Measurements from ENCODE around the gene PLCZ1. TPM values are rescaled to one million over a fixed set of nuclear protein-coding genes. Genes with fewer than 3 reads are reported as not detected.

The PLCZ1 gene
- total and polyA plus RNA-seq, 9 of the 15 experiments (the other 6 are each of a cell fraction or from before 2014, with no cell fraction given): not detected

DNA sequence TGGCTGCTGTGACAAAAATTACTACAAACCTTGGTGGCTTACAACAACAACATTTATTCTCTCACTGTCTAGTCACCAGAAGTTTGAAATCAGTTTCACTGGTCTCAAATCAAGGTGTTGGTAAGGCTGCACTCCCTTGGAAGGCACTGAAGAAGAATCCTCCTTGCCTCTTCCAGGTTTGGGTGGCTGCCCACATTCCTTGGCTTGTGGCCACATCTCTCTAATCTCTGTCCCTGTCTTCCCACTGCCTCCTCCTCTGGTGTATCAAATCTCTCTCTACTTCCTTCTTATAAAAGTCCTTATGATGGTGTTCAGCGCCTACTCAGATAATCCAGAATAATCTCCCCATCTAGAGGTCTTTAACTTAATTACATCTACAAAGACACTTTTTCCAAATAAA is 31.0 kb downstream of the PLCZ1 start:
- TF ChIP-seq XRCC4 (IDR thresholded peaks at IDR 0.05; ENCODE audit: extremely low read depth, insufficient read depth, insufficient read length) (no peak), RBM25 (IDR thresholded peaks at IDR 0.05; ENCODE audit: low read depth, low read length, severe bottlenecking) (peak; percentile 71)
- no peaks in the 10 kb centered on the region for H3K27me3 ChIP-seq (ENCODE audit: control insufficient read depth in 2 of 2, insufficient read depth in 2 of 2, low read length in 2 of 2)
- FAIRE-seq: no peak
- no peaks in the 10 kb centered on the region for H4K20me1 ChIP-seq (replicated peaks; ENCODE audit: control insufficient read depth, insufficient read depth, low read length)
- H3K9me1 ChIP-seq (ENCODE audit: control insufficient read depth, insufficient read depth, low read length): no peaks in the 10 kb centered on the region
- H3K4me1 ChIP-seq (replicated peaks in 1 of 2; ENCODE audit: control insufficient read depth in 2 of 2, insufficient read depth in 2 of 2, low read length in 2 of 2): no peaks in the 10 kb centered on the region
- no peak for ATAC-seq
- in situ Hi-C loops (cut with MboI) (no loop called here), intact Hi-C loops (cut with micrococcal nuclease) (no loop called here)
- no peaks in the 10 kb centered on the region for H3K36me3 ChIP-seq (ENCODE audit: control insufficient read depth, insufficient read depth, low read length)
- H3K27ac ChIP-seq (ENCODE audit: extremely low read depth, low read depth, low read length): no peak overlapping the region
- H2AFZ ChIP-seq (ENCODE audit: low read depth, low read length): no peak overlapping the region
- no peak overlapping the region for H3K4me2 ChIP-seq (ENCODE audit: insufficient read depth, low read length)
- no peak overlapping the region for H3K4me3 ChIP-seq
- ChIA-PET CTCF (ENCODE audit: low intra/inter-chr PET ratio) (no interaction called here), POLR2A (no interaction called here)
- WGBS (ENCODE audit: insufficient coverage, low coverage, missing lambda C conversion rate): 43% methylated on average over 1 of the region's 1 CpG
- H3K9ac ChIP-seq (ENCODE audit: insufficient read depth in 1 of 2, low read depth in 2 of 2, low read length in 2 of 2): no peak overlapping the region
- no peaks in the 10 kb centered on the region for H3K79me2 ChIP-seq (ENCODE audit: control insufficient read depth, insufficient read depth, low read length)
- no peaks in the 10 kb centered on the region; the same call in none of the 2 replicates for H3K9me3 ChIP-seq (replicated peaks; ENCODE audit: control insufficient read depth, insufficient read depth, low read depth, low read length)
- no peak for DNase-seq (ENCODE audit: extremely low read depth in 1 of 4, low spot score in 3 of 4)
- BruUV-seq (replicated peaks): no TSS peak

GRCh38 chr12:18703911-18704310 is 33.9 kb downstream of the PLCZ1 start:
- Histone ChIP-seq H3K4me1 (replicated peaks in 1 of 2; ENCODE audit: control insufficient read depth in 2 of 2, insufficient read depth in 2 of 2, low read length in 2 of 2) (no peaks in the 10 kb centered on the region), H3K4me3 (no peak overlapping the region), H3K9me3 (replicated peaks; ENCODE audit: control insufficient read depth, insufficient read depth, low read depth, low read length) (no peaks in the 10 kb centered on the region; the same call in none of the 2 replicates), H3K79me2 (ENCODE audit: control insufficient read depth, insufficient read depth, low read length) (no peaks in the 10 kb centered on the region), H3K27me3 (ENCODE audit: control insufficient read depth in 2 of 2, insufficient read depth in 2 of 2, low read length in 2 of 2) (no peaks in the 10 kb centered on the region), H2AFZ (ENCODE audit: low read depth, low read length) (no peak overlapping the region), H3K9ac (ENCODE audit: insufficient read depth in 1 of 2, low read depth in 2 of 2, low read length in 2 of 2) (no peak overlapping the region), H3K36me3 (ENCODE audit: control insufficient read depth, insufficient read depth, low read length) (no peaks in the 10 kb centered on the region), H3K27ac (ENCODE audit: extremely low read depth, low read depth, low read length) (no peak overlapping the region), H3K4me2 (ENCODE audit: insufficient read depth, low read length) (no peak overlapping the region), H4K20me1 (replicated peaks; ENCODE audit: control insufficient read depth, insufficient read depth, low read length) (no peaks in the 10 kb centered on the region), H3K9me1 (ENCODE audit: control insufficient read depth, insufficient read depth, low read length) (no peaks in the 10 kb centered on the region)
- ChIA-PET CTCF (ENCODE audit: low intra/inter-chr PET ratio) (no interaction called here), POLR2A (no interaction called here)
- in situ Hi-C loops (cut with MboI): no loop called here
- DNase-seq (ENCODE audit: extremely low read depth in 1 of 4, low spot score in 3 of 4) (no peak), FAIRE-seq (no peak), ATAC-seq (no peak)
- 13% methylated on average over 2 of the region's 2 CpGs for WGBS (ENCODE audit: insufficient coverage, low coverage, missing lambda C conversion rate)
- BruUV-seq (replicated peaks): no TSS peak
- TF ChIP-seq ERF (CRISPR knock-in tag; IDR thresholded peaks at IDR 0.05): no peak
- TF ChIP-seq DNMT1 (IDR thresholded peaks at IDR 0.05): no peak
- no peak for TF ChIP-seq PRPF4 (IDR thresholded peaks at IDR 0.05; ENCODE audit: insufficient read depth, low read depth, low read length, poor library complexity, severe bottlenecking)
- intact Hi-C loops (cut with micrococcal nuclease): no loop called here
